ENCODE data around the gene RORC.

DNA sequence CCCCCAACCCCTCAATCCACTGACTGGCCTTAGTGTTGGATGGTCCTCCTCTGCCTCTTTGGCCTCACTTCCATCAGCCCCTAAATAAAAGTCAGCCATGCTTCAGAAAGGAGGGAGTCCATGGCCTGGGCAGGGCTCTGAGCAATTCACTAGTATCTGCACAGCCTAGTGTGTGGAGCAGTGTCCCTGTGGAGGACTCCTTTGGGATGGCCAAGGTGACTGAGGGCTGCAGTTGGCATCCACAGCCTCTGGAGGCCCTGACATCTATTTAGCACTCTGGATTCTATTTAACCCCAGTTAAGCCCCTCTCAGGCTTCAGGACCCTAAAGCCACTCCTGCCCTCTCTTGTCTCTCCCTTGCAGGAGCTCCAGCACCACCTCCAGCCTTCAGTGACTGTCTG lies 18.3 kb upstream of the RORC start:
- TF ChIP-seq, protein P1, sequence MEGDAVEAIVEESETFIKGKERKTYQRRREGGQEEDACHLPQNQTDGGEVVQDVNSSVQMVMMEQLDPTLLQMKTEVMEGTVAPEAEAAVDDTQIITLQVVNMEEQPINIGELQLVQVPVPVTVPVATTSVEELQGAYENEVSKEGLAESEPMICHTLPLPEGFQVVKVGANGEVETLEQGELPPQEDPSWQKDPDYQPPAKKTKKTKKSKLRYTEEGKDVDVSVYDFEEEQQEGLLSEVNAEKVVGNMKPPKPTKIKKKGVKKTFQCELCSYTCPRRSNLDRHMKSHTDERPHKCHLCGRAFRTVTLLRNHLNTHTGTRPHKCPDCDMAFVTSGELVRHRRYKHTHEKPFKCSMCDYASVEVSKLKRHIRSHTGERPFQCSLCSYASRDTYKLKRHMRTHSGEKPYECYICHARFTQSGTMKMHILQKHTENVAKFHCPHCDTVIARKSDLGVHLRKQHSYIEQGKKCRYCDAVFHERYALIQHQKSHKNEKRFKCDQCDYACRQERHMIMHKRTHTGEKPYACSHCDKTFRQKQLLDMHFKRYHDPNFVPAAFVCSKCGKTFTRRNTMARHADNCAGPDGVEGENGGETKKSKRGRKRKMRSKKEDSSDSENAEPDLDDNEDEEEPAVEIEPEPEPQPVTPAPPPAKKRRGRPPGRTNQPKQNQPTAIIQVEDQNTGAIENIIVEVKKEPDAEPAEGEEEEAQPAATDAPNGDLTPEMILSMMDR (IDR thresholded peaks at IDR 0.05) = no peak
- TF ChIP-seq POLR2A (IDR thresholded peaks at IDR 0.05) = no peak
